ENCODE data around the gene ATXN7L1.

DNA sequence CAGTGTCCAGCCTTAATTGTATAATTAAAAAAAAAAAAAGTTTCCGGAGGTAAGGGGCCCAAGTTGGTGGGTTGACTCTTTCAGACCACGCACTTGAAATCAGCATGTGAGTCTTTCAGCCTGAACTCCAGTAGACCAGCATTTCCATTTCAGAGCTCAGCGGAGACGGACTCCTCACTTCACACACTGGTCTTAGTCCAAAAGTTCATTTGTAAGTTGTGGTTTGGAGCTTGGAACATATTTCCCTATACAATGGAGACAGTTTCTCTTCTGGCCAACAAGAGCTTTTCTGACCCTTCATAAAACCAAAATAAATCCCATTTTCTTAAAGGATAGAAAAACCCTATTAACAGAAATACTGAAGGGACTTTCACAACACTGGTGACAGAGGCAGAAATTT, 41.0 kb downstream of the ATXN7L1 start:
- no peak for TF ChIP-seq EP300 (IDR thresholded peaks at IDR 0.05; ENCODE audit: borderline replicate concordance)
- TF ChIP-seq FOXM1 (IDR thresholded peaks at IDR 0.05; ENCODE audit: borderline replicate concordance, low read depth), result no peak
- no peak for TF ChIP-seq TAF1 (IDR thresholded peaks at IDR 0.05; ENCODE audit: low read depth)
- no peak for TF ChIP-seq TEAD4 (IDR thresholded peaks at IDR 0.05)
- TF ChIP-seq RAD21 (IDR thresholded peaks at IDR 0.05; ENCODE audit: low read depth), result no peak
- TF ChIP-seq NFIC (IDR thresholded peaks at IDR 0.05), result no peak
- TF ChIP-seq, protein P1, sequence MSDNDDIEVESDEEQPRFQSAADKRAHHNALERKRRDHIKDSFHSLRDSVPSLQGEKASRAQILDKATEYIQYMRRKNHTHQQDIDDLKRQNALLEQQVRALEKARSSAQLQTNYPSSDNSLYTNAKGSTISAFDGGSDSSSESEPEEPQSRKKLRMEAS (IDR thresholded peaks at IDR 0.05), result no peak

Data from Ishikawa (cell line).